H1 (cell line): ENCODE measurements around the gene GALNT18. TPM values are rescaled to one million over a fixed set of nuclear protein-coding genes. Genes with fewer than 3 reads are reported as not detected.

Experiments used
- BRCA1 ChIP-seq: IDR thresholded peaks from 2 replicates; pipeline ENCODE4 v1.6.1; 2012; ENCODE audit warnings: low read depth, low read length, improper control_type of control experiment
- CHD7 ChIP-seq: fragments of 300-600 bp; sonication (generic); IDR thresholded peaks from 2 replicates; pipeline ENCODE4 v1.7.1; 2012; ENCODE audit warnings: low read length, moderate library complexity, mild to moderate bottlenecking, inconsistent platforms; ENCODE audit not compliant: insufficient replicate concordance
- E2F6 ChIP-seq: IDR thresholded peaks from 2 replicates; pipeline ENCODE4 v1.6.1; 2012; ENCODE audit warnings: inconsistent platforms
- EZH2 ChIP-seq: fragments of 200-600 bp; sonication (generic); IDR thresholded peaks from 2 replicates; pipeline ENCODE4 v1.7.1; 2012; ENCODE audit warnings: low read depth, mild to moderate bottlenecking, moderate library complexity, low read length, inconsistent platforms; ENCODE audit not compliant: severe bottlenecking
- JUND ChIP-seq: IDR thresholded peaks from 2 replicates; pipeline ENCODE4 v1.6.1; 2011; ENCODE audit warnings: mild to moderate bottlenecking, improper control_type of control experiment, low read length
- RXRA ChIP-seq: IDR thresholded peaks from 2 replicates; pipeline ENCODE4 v1.6.1; 2011; ENCODE audit warnings: low read depth, mild to moderate bottlenecking, low read length, moderate library complexity; ENCODE audit not compliant: insufficient read depth
- SIX5 ChIP-seq: IDR thresholded peaks from 2 replicates; pipeline ENCODE4 v1.6.1; 2011; ENCODE audit warnings: mild to moderate bottlenecking, low read depth, low read length
- SP4 ChIP-seq: IDR thresholded peaks from 2 replicates; pipeline ENCODE4 v1.6.1; 2012; ENCODE audit warnings: low read length, inconsistent platforms
- TCF12 ChIP-seq: IDR thresholded peaks from 2 replicates; pipeline ENCODE4 v1.6.1; 2011; ENCODE audit warnings: low read depth, mild to moderate bottlenecking, low read length
- polyA plus RNA-seq, 7 experiments: library from polyadenylated mRNA; depleted of rRNA in 3 of 7; stranded (reverse) in 5 of 7; unstranded in 2 of 7; fragments of >200 nt in 5 of 7; fragments of 200-250 nt in 2 of 7; gene quantifications; 1 replicate in 5 of 7; 2 replicates in 1 of 7; 4 replicates in 1 of 7; pipeline versions ENCODE4 v1.2.1 to v1.2.3, GENCODE V29; 2011 to 2013; ENCODE audit warnings: missing spikeins in 2 of 7, mixed read lengths in 2 of 7
- total RNA-seq: library from RNA; stranded (reverse); fragmentation: NEBNext Ultra II Directional; extraction: Animal tissue kit (Norgen Biotek cat#: 25700); gene quantifications from 2 replicates; pipeline ENCODE4 v1.2.1, GENCODE V29; 2021

The GALNT18 gene
- total and polyA plus RNA-seq, 2 of the 8 experiments (the other 6 are each of a cell fraction or from before 2014, with no cell fraction given) = 6.0 to 9.4 TPM

- TF ChIP-seq CHD7 = no peak
- no peak for TF ChIP-seq SIX5
- TF ChIP-seq E2F6 = no peak
- TF ChIP-seq TCF12 = no peak
- no peak for TF ChIP-seq SP4
- TF ChIP-seq RXRA = no peak
- TF ChIP-seq JUND = no peak
- no peak for TF ChIP-seq EZH2
- no peak for TF ChIP-seq BRCA1
Observed at GRCh38 chr11:11579012-11579988, 42.5 kb downstream of the GALNT18 start (continued).
